ENCODE results near the gene POC1B.
A peak's percentile ranks its signal among the peaks of the same experiment; 100 is the strongest.

Gene POC1B

GRCh38 chr12:89546151-89546550, 20.3 kb upstream of the POC1B start:
- Mint-ChIP-seq H3K27ac (no peak overlapping the region), H3K4me1 (ENCODE audit: low read depth) (peaks cover 2% of the 10 kb centered on the region), H3K27me3 (ENCODE audit: low read depth) (no peaks in the 10 kb centered on the region), H3K4me3 (no peak overlapping the region), H3K9me3 (no peaks in the 10 kb centered on the region), H3K36me3 (ENCODE audit: low read depth) (no peaks in the 10 kb centered on the region)

DNA sequence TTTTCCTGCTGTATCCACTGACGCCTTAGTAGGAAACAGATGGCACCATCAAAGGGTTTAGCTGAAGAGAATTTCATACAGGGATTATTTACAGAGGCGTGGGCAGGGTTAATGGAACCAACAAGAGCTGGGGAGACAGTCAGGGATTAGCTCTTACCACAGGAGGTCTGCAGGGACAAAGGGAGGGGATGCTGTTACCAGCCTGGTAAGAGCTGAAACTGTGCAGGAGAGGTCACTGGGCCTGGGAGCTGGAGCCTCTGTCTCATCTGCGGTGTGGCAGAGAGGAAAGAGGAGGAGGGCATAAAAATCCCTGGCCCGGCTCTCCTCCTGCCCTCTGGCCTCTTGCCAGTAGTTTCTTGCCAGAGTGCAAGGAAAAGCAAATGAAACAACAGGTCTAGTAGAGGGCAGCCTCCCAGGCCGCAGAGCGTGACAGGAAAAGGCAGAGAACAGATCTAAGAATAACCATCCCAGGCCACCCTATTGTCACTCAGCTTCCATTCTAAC, 18.9 kb upstream of the POC1B start:
- H3K36me3 Mint-ChIP-seq (ENCODE audit: low read depth) = no peaks in the 10 kb centered on the region
- peaks cover 2% of the 10 kb centered on the region for H3K4me1 Mint-ChIP-seq (ENCODE audit: low read depth)
- H3K9me3 Mint-ChIP-seq = no peaks in the 10 kb centered on the region
- no peaks in the 10 kb centered on the region for H3K27me3 Mint-ChIP-seq (ENCODE audit: low read depth)
- no peak overlapping the region for H3K27ac Mint-ChIP-seq
- H3K4me3 Mint-ChIP-seq = no peak overlapping the region

GRCh38 chr12:89544022-89544421, 18.2 kb upstream of the POC1B start:
- H3K9me3 Mint-ChIP-seq = no peaks in the 10 kb centered on the region
- H3K27ac Mint-ChIP-seq = no peak overlapping the region
- H3K27me3 Mint-ChIP-seq (ENCODE audit: low read depth) = no peaks in the 10 kb centered on the region
- H3K4me1 Mint-ChIP-seq (ENCODE audit: low read depth) = peaks cover 2% of the 10 kb centered on the region
- no peaks in the 10 kb centered on the region for H3K36me3 Mint-ChIP-seq (ENCODE audit: low read depth)
- H3K4me3 Mint-ChIP-seq = no peak overlapping the region

GRCh38 chr12:89542912-89543592, 17.2 kb upstream of the POC1B start:
- Mint-ChIP-seq H3K4me3 (no peak overlapping the region), H3K9me3 (no peaks in the 10 kb centered on the region), H3K4me1 (ENCODE audit: low read depth) (peaks cover 2% of the 10 kb centered on the region), H3K36me3 (ENCODE audit: low read depth) (no peaks in the 10 kb centered on the region), H3K27me3 (ENCODE audit: low read depth) (no peaks in the 10 kb centered on the region), H3K27ac (no peak overlapping the region)

DNA sequence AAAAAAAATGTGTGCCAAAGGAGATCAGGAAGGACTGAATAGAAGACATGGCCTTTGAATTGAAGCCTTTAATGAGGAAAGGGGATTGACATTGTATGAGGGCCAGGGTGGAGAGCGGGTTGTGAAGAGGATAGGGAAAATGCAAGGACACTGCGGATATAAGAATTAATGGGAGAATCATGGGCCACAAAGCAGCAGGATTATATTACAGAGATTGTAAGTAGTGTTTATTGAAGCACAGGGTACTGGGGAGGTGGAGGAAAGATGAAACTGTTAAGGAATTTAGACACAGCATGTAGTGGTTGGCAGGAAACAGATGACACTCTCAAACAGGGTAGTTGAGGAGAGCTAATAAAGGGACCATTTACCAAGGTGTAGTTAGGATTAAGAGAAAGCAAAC, 16.4 kb upstream of the POC1B start:
- H3K4me1 Mint-ChIP-seq (ENCODE audit: low read depth) = peaks cover 2% of the 10 kb centered on the region
- H3K9me3 Mint-ChIP-seq = no peaks in the 10 kb centered on the region
- no peaks in the 10 kb centered on the region for H3K36me3 Mint-ChIP-seq (ENCODE audit: low read depth)
- no peak overlapping the region for H3K4me3 Mint-ChIP-seq
- H3K27ac Mint-ChIP-seq = no peak overlapping the region
- no peaks in the 10 kb centered on the region for H3K27me3 Mint-ChIP-seq (ENCODE audit: low read depth)

DNA sequence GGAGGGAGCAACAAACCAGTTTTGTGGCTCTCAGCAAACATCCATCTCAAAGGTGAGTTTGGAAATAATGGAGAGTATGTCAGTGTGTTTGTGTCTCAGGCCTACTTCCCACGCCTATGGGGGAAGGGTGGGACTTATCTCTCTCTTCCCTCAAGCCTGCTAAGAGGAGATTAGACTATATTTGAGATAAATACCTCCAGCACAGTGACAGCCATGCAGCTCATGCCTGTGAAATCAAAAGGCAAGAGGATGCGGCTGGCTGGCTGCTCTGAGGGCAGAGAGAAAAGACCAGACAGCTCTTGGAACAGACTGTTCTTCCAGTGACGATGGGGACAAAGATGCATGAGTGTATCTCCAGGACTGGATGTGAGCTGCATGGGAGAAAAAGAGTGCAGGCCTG, 14.7 kb upstream of the POC1B start:
- H3K4me3 Mint-ChIP-seq = no peak overlapping the region
- no peaks in the 10 kb centered on the region for H3K36me3 Mint-ChIP-seq (ENCODE audit: low read depth)
- H3K27ac Mint-ChIP-seq = no peak overlapping the region
- H3K9me3 Mint-ChIP-seq = no peaks in the 10 kb centered on the region
- no peaks in the 10 kb centered on the region for H3K27me3 Mint-ChIP-seq (ENCODE audit: low read depth)
- H3K4me1 Mint-ChIP-seq (ENCODE audit: low read depth) = peaks cover 2% of the 10 kb centered on the region

DNA sequence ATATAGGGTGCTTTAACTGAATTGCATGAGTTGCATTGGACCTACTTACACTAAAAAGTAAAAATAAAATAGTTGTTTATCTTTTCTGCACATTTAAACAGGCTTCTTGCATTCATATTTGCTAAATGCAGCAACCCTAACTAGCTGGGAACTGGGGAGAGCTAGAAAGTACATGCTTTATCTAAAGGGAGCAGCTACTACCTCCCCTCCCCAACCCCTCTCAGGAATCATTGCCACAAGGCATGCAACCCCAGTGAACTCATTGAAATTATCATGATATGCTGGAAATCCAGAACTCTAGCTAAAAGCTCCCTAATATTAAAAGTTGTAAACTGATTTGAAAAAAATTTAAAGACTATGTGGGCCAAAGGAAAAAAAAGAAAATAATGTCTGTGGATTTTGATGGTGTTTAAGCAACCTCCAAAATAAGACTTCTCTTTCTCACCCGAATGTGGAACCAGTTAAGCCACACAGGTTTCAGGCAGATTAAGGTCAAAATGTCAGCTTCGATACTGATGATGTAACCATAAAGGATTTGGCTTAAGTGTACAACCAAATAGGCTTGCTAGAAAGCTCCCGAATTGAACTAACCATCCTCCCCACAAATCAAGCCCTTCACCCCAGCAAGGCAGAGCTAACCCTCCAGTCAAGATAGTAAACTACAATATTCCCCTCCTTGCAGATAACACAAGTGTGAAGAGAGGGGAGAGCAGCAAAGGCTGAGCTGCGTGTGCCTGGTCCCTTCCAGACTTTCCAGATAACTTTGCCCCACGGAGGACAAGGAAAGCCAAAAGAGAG, 13.8 kb upstream of the POC1B start:
- Mint-ChIP-seq H3K27me3 (ENCODE audit: low read depth) (no peaks in the 10 kb centered on the region), H3K4me3 (no peak overlapping the region), H3K9me3 (no peaks in the 10 kb centered on the region), H3K27ac (no peak overlapping the region), H3K36me3 (ENCODE audit: low read depth) (no peaks in the 10 kb centered on the region), H3K4me1 (ENCODE audit: low read depth) (peaks cover 4% of the 10 kb centered on the region)

DNA sequence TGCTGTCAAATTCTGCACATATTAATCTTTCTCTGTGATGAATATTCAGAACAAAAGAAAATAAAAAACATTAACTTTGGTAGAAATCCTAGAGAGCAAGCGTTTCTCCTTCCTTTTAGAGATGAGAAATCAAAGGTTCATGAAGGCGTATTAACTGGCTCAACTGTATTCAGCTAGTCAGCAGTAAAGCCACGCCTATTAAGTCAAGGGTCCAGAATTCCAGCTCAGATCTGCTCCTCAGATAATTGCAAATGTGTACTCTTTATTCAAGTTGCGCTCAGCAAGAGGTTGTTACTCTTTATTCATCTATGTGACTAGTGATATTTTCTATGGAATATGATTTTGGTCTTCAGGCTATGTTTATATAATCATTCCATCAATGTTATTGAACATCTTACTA, 13.1 kb upstream of the POC1B start:
- H3K36me3 Mint-ChIP-seq (ENCODE audit: low read depth) = no peaks in the 10 kb centered on the region
- H3K4me1 Mint-ChIP-seq (ENCODE audit: low read depth) = peaks cover 7% of the 10 kb centered on the region
- H3K27me3 Mint-ChIP-seq (ENCODE audit: low read depth) = no peaks in the 10 kb centered on the region
- H3K9me3 Mint-ChIP-seq = no peaks in the 10 kb centered on the region
- no peak overlapping the region for H3K4me3 Mint-ChIP-seq
- no peak overlapping the region for H3K27ac Mint-ChIP-seq

DNA sequence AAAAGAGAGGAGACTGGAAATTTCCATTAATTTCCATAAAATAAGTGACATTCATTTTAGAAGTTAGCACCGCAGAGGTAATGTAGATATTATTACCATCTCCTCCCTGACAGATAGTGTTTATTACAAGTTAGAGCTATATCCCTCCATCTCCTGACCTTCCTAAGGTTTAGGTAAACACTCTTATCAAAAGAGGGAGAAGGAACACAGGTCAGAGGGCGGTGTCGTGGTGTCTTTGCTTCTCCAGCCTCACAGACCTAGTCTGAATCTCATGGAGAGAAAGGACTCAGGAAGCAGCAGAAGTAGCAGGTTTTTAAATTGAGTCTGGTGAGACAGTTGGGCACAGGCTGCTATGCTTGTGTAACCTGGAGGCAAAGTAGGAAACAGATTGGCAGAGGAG, 11.5 kb upstream of the POC1B start:
- no peaks in the 10 kb centered on the region for H3K36me3 Mint-ChIP-seq (ENCODE audit: low read depth)
- no peaks in the 10 kb centered on the region for H3K9me3 Mint-ChIP-seq
- no peak overlapping the region for H3K4me3 Mint-ChIP-seq
- peaks cover 6% of the 10 kb centered on the region for H3K4me1 Mint-ChIP-seq (ENCODE audit: low read depth)
- no peaks in the 10 kb centered on the region for H3K27me3 Mint-ChIP-seq (ENCODE audit: low read depth)
- H3K27ac Mint-ChIP-seq = no peak overlapping the region

DNA sequence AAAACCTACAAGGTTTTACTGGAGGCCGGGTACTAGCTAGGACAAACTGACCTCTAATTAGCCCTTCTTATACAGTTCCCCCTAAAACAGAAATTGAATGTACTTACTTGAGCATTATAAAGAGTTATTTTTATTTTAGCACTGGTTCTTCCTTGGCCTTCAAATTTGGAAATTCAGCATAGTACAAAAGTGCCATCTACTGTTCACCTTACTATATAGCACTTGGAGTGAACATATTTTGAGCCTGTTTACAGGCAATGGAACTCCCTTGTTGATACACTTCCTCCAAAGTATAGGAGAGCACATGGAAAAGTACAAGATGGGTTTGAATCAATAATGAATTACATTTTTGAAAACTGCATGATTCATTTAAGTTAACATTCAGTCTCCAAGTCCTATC, 3.9 kb upstream of the POC1B start:
- Mint-ChIP-seq H3K4me3 (no peak overlapping the region), H3K4me1 (ENCODE audit: low read depth) (peaks cover 23% of the 10 kb centered on the region), H3K9me3 (no peaks in the 10 kb centered on the region), H3K36me3 (ENCODE audit: low read depth) (no peaks in the 10 kb centered on the region), H3K27me3 (ENCODE audit: low read depth) (no peaks in the 10 kb centered on the region), H3K27ac (no peak overlapping the region)

GRCh38 chr12:89528434-89528833, 2.6 kb upstream of the POC1B start:
- peaks cover 11% of the 10 kb centered on the region for H3K36me3 Mint-ChIP-seq (ENCODE audit: low read depth)
- H3K27me3 Mint-ChIP-seq (ENCODE audit: low read depth) = no peaks in the 10 kb centered on the region
- H3K9me3 Mint-ChIP-seq = no peaks in the 10 kb centered on the region
- peaks cover 28% of the 10 kb centered on the region for H3K4me1 Mint-ChIP-seq (ENCODE audit: low read depth)
- no peak overlapping the region for H3K4me3 Mint-ChIP-seq
- H3K27ac Mint-ChIP-seq = no peak overlapping the region

GRCh38 chr12:89525305-89525823, 483 bp downstream of the POC1B start:
- Mint-ChIP-seq H3K27me3 (ENCODE audit: low read depth) (no peaks in the 10 kb centered on the region), H3K4me3 (peak overlapping the region; percentile 97), H3K9me3 (no peaks in the 10 kb centered on the region), H3K36me3 (ENCODE audit: low read depth) (peaks cover 28% of the 10 kb centered on the region), H3K4me1 (ENCODE audit: low read depth) (peaks cover 45% of the 10 kb centered on the region), H3K27ac (peak overlapping the region; percentile 86)

DNA sequence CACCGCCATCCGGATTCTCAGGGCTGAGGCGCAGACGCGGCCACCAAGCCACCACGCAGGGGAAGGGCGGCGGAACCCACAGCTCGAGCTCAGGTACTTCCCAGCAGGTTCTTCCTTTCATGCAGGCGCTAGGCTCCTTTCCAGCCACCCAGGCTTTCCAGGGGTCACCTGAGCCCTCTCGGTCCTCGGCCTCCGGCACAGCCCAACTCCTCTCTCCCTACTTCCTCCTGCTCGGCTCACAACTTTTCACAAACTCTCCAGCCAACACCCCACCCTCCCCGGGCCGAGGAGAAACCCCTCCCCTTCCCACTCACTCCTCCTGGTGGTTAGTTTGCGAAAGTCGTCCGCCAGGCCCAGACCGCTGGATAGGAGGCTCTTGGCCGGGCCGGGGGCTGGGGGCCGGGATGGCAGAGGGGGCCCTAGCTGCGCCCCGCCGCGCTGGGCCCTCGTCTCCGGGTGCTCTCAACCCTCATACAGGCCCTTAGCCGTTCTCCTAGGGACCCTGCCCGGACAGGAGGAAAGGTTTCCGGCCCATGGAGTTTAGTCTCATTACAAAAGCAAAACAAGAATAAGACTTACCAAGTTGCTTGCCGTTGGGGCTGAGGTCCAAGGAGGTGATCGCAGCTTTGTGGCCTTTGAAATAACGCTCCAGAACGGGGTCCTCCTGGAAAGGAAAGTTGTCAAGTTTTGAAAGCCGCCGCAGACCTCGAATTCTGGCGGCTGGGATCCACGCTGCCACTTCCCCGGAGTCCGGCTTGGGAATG, 1.1 kb downstream of the POC1B start, which contains the start of gene GALNT4:
Gene GALNT4, minus strand, starts transcription at position 256 of the 764 bp plus-strand sequence. Its CDS starts 247 bp downstream, at position 9.
- Mint-ChIP-seq H3K4me3 (peak within 1 kb of the TSS; percentile 97), H3K9me3 (no peaks in the 10 kb centered on the region), H3K36me3 (ENCODE audit: low read depth) (peaks cover 28% of the 10 kb centered on the region), H3K27ac (peak within 1 kb of the TSS; percentile 94), H3K4me1 (ENCODE audit: low read depth) (peaks cover 43% of the 10 kb centered on the region), H3K27me3 (ENCODE audit: low read depth) (no peaks in the 10 kb centered on the region)

DNA sequence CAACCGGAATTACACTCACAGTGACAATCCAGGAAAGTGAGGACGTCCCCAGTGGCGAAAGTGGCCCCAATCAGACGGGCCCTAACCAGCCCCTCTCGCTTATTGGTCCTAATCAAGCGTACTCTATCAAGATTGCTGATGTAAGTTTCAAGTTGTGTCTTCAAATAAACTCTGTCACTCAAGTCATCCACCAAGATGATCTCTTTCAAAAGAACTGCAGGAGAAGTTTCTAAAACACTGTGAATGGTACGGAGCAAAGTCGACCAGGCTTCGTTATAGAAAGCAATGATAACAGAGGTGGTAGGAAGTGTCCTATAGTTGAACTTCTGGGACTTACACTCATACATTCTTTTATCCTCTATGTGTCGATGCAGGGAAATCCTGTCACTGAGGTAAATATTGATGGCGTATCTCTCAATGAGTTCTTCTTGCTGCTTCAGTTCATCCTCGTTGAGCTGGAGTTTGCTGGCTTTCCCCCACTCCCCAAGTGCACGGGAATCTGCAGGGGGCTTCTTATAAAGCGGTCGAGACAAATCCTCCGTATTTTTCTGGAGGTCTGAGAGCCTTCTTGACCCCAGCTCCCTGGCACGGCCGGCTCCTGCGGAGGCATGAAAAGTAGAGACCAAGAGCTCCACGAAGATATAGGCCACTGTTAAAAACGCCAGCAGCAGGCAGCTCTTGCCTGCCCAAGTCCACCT, 1.9 kb downstream of the POC1B start:
- Mint-ChIP-seq H3K27ac (peak overlapping the region; percentile 94), H3K4me3 (peak overlapping the region; percentile 97), H3K4me1 (ENCODE audit: low read depth) (peaks cover 40% of the 10 kb centered on the region), H3K36me3 (ENCODE audit: low read depth) (peaks cover 28% of the 10 kb centered on the region), H3K9me3 (no peaks in the 10 kb centered on the region), H3K27me3 (ENCODE audit: low read depth) (no peaks in the 10 kb centered on the region)

Data from T-helper 1 cell treated with Interleukin-12 subunit alpha and Interleukin-12 subunit beta and Interleukin-4 antibody, amounts not matched to agents 30 μg/mL and 1 μg/mL, for 36 hours (primary cell).